Thymus (tissue), 11 donors: ENCODE results near the gene PRKRA. TPM values are rescaled to one million over a fixed set of nuclear protein-coding genes. Genes with fewer than 3 reads are reported as not detected.
"Not testable (repeated sequence)": the region's sequence is repeated elsewhere in the genome, so short reads cannot be mapped to it uniquely, and the experiment has no call there.

Source experiments
- DNase-seq, 9 donors: peaks; one replicate each; pipeline ENCODE4 v3.0.0-alpha.2; 2013; ENCODE audit warnings: low spot score in 9 of 9, low read depth in 6 of 9, missing footprints in 1 of 9
- H3K27ac ChIP-seq, 2 donors: one replicate each; pipeline ENCODE4 v1.5.1; 2013; ENCODE audit warnings: control low read depth in 1 of 2, low read depth in 1 of 2, low read length in 1 of 2, mild to moderate bottlenecking in 1 of 2, moderate library complexity in 1 of 2
- H3K27me3 ChIP-seq, 2 donors: one replicate each; pipeline ENCODE4 v1.5.1; 2013; ENCODE audit warnings: low read length in 1 of 2; ENCODE audit not compliant: control insufficient read depth in 2 of 2, insufficient read depth in 1 of 2
- H3K36me3 ChIP-seq, 2 donors: one replicate each; pipeline ENCODE4 v1.5.1; 2013; ENCODE audit warnings: low read length in 1 of 2, mild to moderate bottlenecking in 1 of 2, moderate library complexity in 1 of 2; ENCODE audit not compliant: control insufficient read depth in 2 of 2, insufficient read depth in 2 of 2
- H3K4me1 ChIP-seq, 2 donors: one replicate each; pipeline ENCODE4 v1.5.1; 2013; ENCODE audit warnings: low read length in 2 of 2; ENCODE audit not compliant: control insufficient read depth in 2 of 2, insufficient read depth in 2 of 2
- H3K4me3 ChIP-seq, 2 donors: one replicate each; pipeline ENCODE4 v1.5.1; 2013; ENCODE audit warnings: low read length in 2 of 2, control low read depth in 1 of 2, mild to moderate bottlenecking in 1 of 2
- H3K9me3 ChIP-seq, 2 donors: one replicate each; pipeline ENCODE4 v1.5.1; 2013; ENCODE audit warnings: low read length in 1 of 2, mild to moderate bottlenecking in 1 of 2; ENCODE audit not compliant: control insufficient read depth in 2 of 2, insufficient read depth in 1 of 2
- WGBS: extraction: QIAGEN DNeasy Blood & Tissue Kit; methylation state at CpG from one replicate; pipeline ENCODE4 v1.1.7; 2013; 5-methylcytosine and 5-hydroxymethylcytosine counted together
- polyA plus RNA-seq: library from polyadenylated mRNA; stranded (reverse); fragments of 200-250 nt; gene quantifications from one replicate; pipeline ENCODE4 v1.2.3, GENCODE V29; 2013
- total RNA-seq: library from RNA; stranded (reverse); fragments of 120-200 nt; gene quantifications from one replicate; pipeline ENCODE4 v1.2.4, GENCODE V29; 2013
- donor health status: healthy.

Gene PRKRA
- total and polyA plus RNA-seq, 2 donors = 35.3 to 65.4 TPM

- no peaks in the 10 kb centered on the region for H3K36me3 ChIP-seq
- H3K27ac ChIP-seq = no peak overlapping the region
- no peak for DNase-seq
- H3K9me3 ChIP-seq = no peaks in the 10 kb centered on the region
- H3K4me1 ChIP-seq = peaks cover 2% of the 10 kb centered on the region in 2 donors
- WGBS = 98% methylated on average over 5 of the region's 5 CpGs
- no peak overlapping the region for H3K4me3 ChIP-seq
- H3K27me3 ChIP-seq = no peaks in the 10 kb centered on the region
Observed at GRCh38 chr2:178474560-178474959, 23.6 kb upstream of the PRKRA start.

- DNase-seq = no peak
- WGBS = 93% methylated on average over 4 of the region's 4 CpGs
- Histone ChIP-seq H3K27ac (no peak overlapping the region), H3K36me3 (no peaks in the 10 kb centered on the region), H3K4me3 (no peak overlapping the region), H3K27me3 (no peaks in the 10 kb centered on the region), H3K4me1 (no peaks in the 10 kb centered on the region), H3K9me3 (no peaks in the 10 kb centered on the region)
Observed at GRCh38 chr2:178473931-178474330, 23.0 kb upstream of the PRKRA start.

DNA sequence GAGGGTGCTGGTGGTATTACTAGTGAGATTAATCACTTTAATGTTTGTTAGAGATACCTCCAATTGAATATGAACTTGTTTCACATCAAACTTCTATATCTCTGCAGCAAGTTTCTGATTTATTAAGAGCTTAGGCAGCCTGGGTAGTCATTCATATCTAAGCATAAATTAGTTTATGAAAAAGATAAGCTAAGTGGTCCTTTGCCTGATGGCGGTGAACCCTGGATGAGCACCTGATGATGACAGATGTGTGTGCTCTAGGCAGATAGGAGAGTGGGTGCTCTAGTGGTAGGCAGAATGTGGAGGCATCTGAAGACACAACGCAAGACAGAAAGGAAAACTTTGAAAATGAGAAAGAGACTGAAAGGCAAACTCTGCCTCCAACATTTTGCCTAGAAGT, 22.4 kb upstream of the PRKRA start:
- H3K27ac ChIP-seq = no peak overlapping the region
- no peaks in the 10 kb centered on the region for H3K4me1 ChIP-seq
- no peak for DNase-seq
- no peaks in the 10 kb centered on the region for H3K9me3 ChIP-seq
- H3K27me3 ChIP-seq = no peaks in the 10 kb centered on the region
- 96% methylated on average over 2 of the region's 2 CpGs for WGBS
- H3K4me3 ChIP-seq = no peak overlapping the region
- no peaks in the 10 kb centered on the region for H3K36me3 ChIP-seq

- WGBS = over 99% methylated on average over 5 of the region's 5 CpGs
- not testable (repeated sequence) for H3K27ac ChIP-seq, H3K27me3 ChIP-seq
Observed at GRCh38 chr2:178471313-178471712, 20.3 kb upstream of the PRKRA start.

DNA sequence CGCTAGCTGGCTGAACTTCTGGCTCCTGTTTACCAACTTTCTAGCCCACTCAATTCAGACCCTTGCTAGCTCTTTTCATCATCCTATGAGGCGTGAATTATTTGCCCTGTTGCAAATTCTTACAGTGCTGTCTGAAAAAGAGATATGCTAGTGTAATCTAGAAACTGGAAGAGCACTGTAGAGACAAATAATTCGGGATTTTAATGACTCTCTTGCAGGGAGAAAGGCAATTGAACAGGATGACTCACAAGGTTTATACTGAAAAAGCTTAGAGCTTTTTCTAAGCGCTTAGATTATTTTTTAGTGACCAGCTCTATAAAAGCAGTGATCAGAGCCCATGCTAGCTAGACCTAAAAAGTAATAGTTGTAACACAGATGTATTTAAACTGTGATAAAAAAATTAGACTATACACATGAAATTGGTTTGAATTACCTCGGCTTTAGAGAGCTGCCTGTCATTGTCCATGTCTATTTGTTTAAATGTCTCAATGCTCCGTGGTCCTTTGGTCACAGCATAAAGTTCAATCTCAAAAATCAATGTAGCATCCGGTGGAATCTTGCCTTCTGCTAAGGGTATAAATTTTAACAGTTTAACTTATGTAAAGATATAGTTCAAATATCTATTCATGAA, 18.4 kb upstream of the PRKRA start:
- Histone ChIP-seq H3K4me1 (no peaks in the 10 kb centered on the region), H3K4me3 (no peak overlapping the region), H3K27me3 (no peaks in the 10 kb centered on the region), H3K27ac (no peak overlapping the region), H3K36me3 (peaks cover 0 to 4% of the 10 kb centered on the region in 2 donors), H3K9me3 (no peaks in the 10 kb centered on the region)
- 98% methylated on average over 7 of the region's 7 CpGs for WGBS
- DNase-seq = no peak

More at GRCh38 chr2:178471313-178471712, 20.3 kb upstream of the PRKRA start:
- DNase-seq, H3K4me3 ChIP-seq, H3K36me3 ChIP-seq, H3K9me3 ChIP-seq, H3K4me1 ChIP-seq: not testable (repeated sequence)

GRCh38 chr2:178457390-178457886, 6.5 kb upstream of the PRKRA start:
- DNase-seq = no peak
- 97% methylated on average over 11 of the region's 11 CpGs for whole genome bisulfite sequencing
- Histone ChIP-seq H3K36me3 (no peaks in the 10 kb centered on the region), H3K27me3 (no peaks in the 10 kb centered on the region), H3K4me1 (no peaks in the 10 kb centered on the region), H3K9me3 (no peaks in the 10 kb centered on the region), H3K4me3 (no peak overlapping the region), H3K27ac (no peak overlapping the region)

GRCh38 chr2:178455947-178456346, 5.0 kb upstream of the PRKRA start:
- H3K36me3 ChIP-seq = no peaks in the 10 kb centered on the region
- H3K27me3 ChIP-seq = no peaks in the 10 kb centered on the region
- WGBS = 96% methylated on average over 5 of the region's 5 CpGs
- no peak overlapping the region for H3K27ac ChIP-seq
- no peak overlapping the region for H3K4me3 ChIP-seq
- no peaks in the 10 kb centered on the region for H3K9me3 ChIP-seq
- DNase-seq = no peak
- peaks cover 0 to 5% of the 10 kb centered on the region in 2 donors for H3K4me1 ChIP-seq

DNA sequence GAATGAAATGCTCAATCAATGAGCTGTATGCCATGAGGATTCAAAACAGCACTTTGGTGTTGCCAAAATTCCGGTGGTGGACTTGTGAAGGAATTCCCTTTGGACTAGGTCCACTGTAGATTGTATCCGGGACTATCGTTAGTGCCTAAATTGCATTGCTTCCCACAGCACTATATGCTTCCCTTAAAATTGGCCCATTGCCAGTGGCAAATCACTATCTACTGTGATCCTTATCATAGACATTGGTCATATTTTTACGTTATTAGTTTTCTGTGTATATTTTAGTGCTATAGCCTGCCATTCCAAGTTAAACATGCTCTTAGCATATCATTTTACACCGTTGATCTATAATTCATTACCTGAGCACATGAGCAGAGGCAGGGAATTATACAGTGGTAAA, 1.9 kb upstream of the PRKRA start:
- Histone ChIP-seq H3K27ac (no peak overlapping the region), H3K9me3 (no peaks in the 10 kb centered on the region), H3K4me3 (no peak overlapping the region), H3K36me3 (peaks cover 0 to 9% of the 10 kb centered on the region in 2 donors), H3K27me3 (no peaks in the 10 kb centered on the region), H3K4me1 (peaks cover 11 to 18% of the 10 kb centered on the region in 2 donors)
- WGBS = 93% methylated on average over 5 of the region's 5 CpGs
- no peak for DNase-seq

DNA sequence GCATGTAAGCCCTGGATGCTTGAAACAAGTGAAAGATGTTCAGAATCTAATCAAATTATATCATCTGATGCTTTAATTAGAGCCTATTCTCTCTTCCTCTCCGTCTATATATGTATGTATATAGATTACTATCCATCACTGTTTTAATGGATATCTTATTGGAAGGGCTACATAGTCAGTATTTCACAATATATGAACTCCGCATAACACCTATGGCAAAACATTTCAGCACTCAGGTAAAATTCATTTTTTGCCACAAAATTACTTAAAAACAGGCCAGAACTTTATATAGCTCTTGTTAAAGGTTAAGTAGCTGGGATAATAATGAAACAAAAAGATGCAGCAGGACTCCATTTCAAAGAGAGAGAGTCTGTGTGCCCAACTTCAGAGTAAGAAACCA, 1.4 kb upstream of the PRKRA start:
- peaks cover 11 to 18% of the 10 kb centered on the region in 2 donors for H3K4me1 ChIP-seq
- H3K9me3 ChIP-seq = no peaks in the 10 kb centered on the region
- DNase-seq = no peak
- no peak overlapping the region for H3K4me3 ChIP-seq
- 99% methylated on average over 2 of the region's 2 CpGs for WGBS
- H3K27ac ChIP-seq = no peak overlapping the region
- H3K27me3 ChIP-seq = no peaks in the 10 kb centered on the region
- peaks cover 0 to 11% of the 10 kb centered on the region in 2 donors for H3K36me3 ChIP-seq
